GM23248 (cell line): ENCODE data around the gene HMOX1. TPM values are rescaled to one million over a fixed set of nuclear protein-coding genes. Genes with fewer than 3 reads are reported as not detected.
A peak's percentile ranks its signal among the peaks of the same experiment; 100 is the strongest.

Experiments
- DNase-seq: peaks from one replicate; pipeline ENCODE4 v3.0.0-alpha.2; 2015
- H2AFZ ChIP-seq: fragments of 200-600 bp; sonication (generic); 2 replicates; pipeline ENCODE4 v1.6.1; 2016; ENCODE audit warnings: antibody characterized with exemption
- H3F3A ChIP-seq: fragments of 200-600 bp; sonication (generic); 2 replicates; pipeline ENCODE4 v1.6.1; 2016; ENCODE audit warnings: mild to moderate bottlenecking, antibody characterized with exemption, mixed run types; ENCODE audit not compliant: insufficient read depth
- H3K27ac ChIP-seq: fragments of 200-600 bp; sonication (generic); 2 replicates; pipeline ENCODE4 v1.5.1; 2016; ENCODE audit warnings: mild to moderate bottlenecking
- H3K27me3 ChIP-seq: fragments of 200-600 bp; sonication (generic); replicated peaks from 2 replicates; pipeline ENCODE4 v1.6.1; 2016; ENCODE audit warnings: mild to moderate bottlenecking; ENCODE audit not compliant: insufficient read depth
- H3K36me3 ChIP-seq: fragments of 200-600 bp; sonication (generic); 2 replicates; pipeline ENCODE4 v1.6.1; 2016; ENCODE audit warnings: low read depth, mild to moderate bottlenecking
- H3K4me1 ChIP-seq: fragments of 200-600 bp; sonication (generic); 2 replicates; pipeline ENCODE4 v1.6.1; 2016; ENCODE audit warnings: mild to moderate bottlenecking; ENCODE audit not compliant: insufficient read depth
- H3K4me2 ChIP-seq: fragments of 200-600 bp; sonication (generic); one replicate; pipeline ENCODE4 v1.6.1; 2016; ENCODE audit warnings: mild to moderate bottlenecking; ENCODE audit not compliant: unreplicated experiment
- H3K4me3 ChIP-seq: fragments of 200-600 bp; sonication (generic); 2 replicates; pipeline ENCODE4 v1.5.1; 2016; ENCODE audit warnings: mild to moderate bottlenecking
- H3K79me2 ChIP-seq: fragments of 200-600 bp; sonication (generic); 2 replicates; pipeline ENCODE4 v1.6.1; 2016; ENCODE audit warnings: mild to moderate bottlenecking; ENCODE audit not compliant: insufficient read depth
- H3K9ac ChIP-seq: fragments of 200-600 bp; sonication (generic); 2 replicates; pipeline ENCODE4 v1.6.1; 2016; ENCODE audit warnings: mild to moderate bottlenecking
- H3K9me2 ChIP-seq: fragments of 200-600 bp; sonication (generic); 2 replicates; pipeline ENCODE4 v1.6.1; 2016; ENCODE audit warnings: mixed run types, mild to moderate bottlenecking, moderate library complexity; ENCODE audit not compliant: insufficient read depth
- H3K9me3 ChIP-seq: fragments of 200-600 bp; sonication (generic); one replicate; pipeline ENCODE4 v1.6.1; 2017; ENCODE audit warnings: low read depth
- H4K20me1 ChIP-seq: fragments of 200-600 bp; sonication (generic); 2 replicates; pipeline ENCODE4 v1.6.0; 2016; ENCODE audit not compliant: insufficient read depth
- EZH2 ChIP-seq: fragments of 200-600 bp; sonication (generic); IDR thresholded peaks from 2 replicates; pipeline ENCODE4 v1.6.1; 2018; ENCODE audit warnings: antibody characterized with exemption, mild to moderate bottlenecking; ENCODE audit not compliant: insufficient read depth, poor library complexity, severe bottlenecking
- EZH2phosphoT487 ChIP-seq: fragments of 200-600 bp; sonication (generic); IDR thresholded peaks from 2 replicates; pipeline ENCODE4 v1.6.1; 2018; ENCODE audit warnings: antibody characterized with exemption, moderate library complexity, mild to moderate bottlenecking, low read depth; ENCODE audit not compliant: insufficient read depth
- WGBS, 2 experiments: methylation state at CpG; one replicate each; pipeline ENCODE4 v1.1.6; 2015 to 2017; ENCODE audit warnings: low lambda C conversion rate in 2 of 2, low coverage in 1 of 2; ENCODE audit errors: missing lambda C conversion rate in 2 of 2; 5-methylcytosine and 5-hydroxymethylcytosine counted together
- in situ Hi-C: fragments of 300-500 bp; cut with MboI; formaldehyde crosslinking; loops from 2 replicates; pipeline ENCODE4 v1.15.0; 2020
- polyA plus RNA-seq: library from polyadenylated mRNA; unstranded; fragments of >200 nt; fragmentation: Nextera tagmentation; extraction: Ambion mirVana; gene quantifications from 2 replicates; pipeline ENCODE4 v1.2.1, GENCODE V29; 2016
- total RNA-seq: library from RNA; depleted of rRNA; stranded (reverse); fragments of >200 nt; shearing (Covaris generic); gene quantifications from 2 replicates; pipeline ENCODE4 v1.2.3, GENCODE V29; 2014

HMOX1 gene
- total and polyA plus RNA-seq, 2 experiments from 2014 or later: 44.3 to 82.9 TPM

DNA sequence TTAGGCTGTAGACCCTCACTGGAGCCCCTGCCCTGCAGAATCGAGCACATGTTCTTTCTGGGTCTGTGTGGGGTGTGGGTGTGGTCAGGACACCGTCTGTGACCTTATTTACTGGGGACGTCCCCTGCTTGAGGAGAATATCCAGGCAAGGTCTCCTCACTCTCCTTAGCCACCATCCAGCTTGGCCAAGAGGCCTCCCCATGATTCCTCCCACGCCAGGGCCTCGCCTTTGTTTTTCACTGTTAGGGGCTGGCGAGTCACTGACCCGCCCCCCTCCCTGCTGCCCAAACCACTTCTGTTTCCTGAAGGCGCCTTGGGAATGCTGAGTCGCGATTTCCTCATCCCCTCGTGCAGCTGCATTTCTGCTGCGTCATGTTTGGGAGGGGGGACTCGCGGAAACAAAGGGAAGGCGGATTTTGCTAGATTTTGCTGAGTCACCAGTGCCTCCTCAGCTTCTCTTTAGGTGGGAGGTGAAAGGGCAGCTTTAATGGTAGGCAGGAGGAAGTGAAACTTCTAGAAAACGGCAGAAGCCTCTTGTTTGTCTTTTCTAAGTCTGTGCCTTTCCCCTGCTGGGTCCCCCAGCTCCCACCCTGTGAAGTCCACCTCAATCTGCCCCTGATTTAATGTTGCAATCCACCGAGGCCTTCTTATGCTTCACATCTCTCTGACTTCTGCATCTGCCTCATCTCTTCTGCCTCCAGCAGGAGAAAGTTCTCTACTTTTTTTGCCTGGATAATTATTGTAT, 4.0 kb upstream of the HMOX1 start:
- no peak for TF ChIP-seq EZH2
- no peak for TF ChIP-seq EZH2phosphoT487
- DNase-seq: peak; percentile 99
- no peaks in the 10 kb centered on the region for H4K20me1 ChIP-seq
- peak overlapping the region; percentile 90 for H3K27ac ChIP-seq
- H3K4me3 ChIP-seq: peak overlapping the region; percentile 40; the same call in 1 of the 2 replicates
- peak overlapping the region; percentile 78 for H3K9ac ChIP-seq
- H3K9me3 ChIP-seq: no peaks in the 10 kb centered on the region
- H2AFZ ChIP-seq: peak overlapping the region; percentile 77
- peaks cover 16% of the 10 kb centered on the region for H3K79me2 ChIP-seq
- H3K9me2 ChIP-seq: no peaks in the 10 kb centered on the region
- WGBS, 2 experiments: 2 to 3% methylated on average over 17 of the region's 17 CpGs
- in situ Hi-C loops: no loop called here
- no peaks in the 10 kb centered on the region for H3K27me3 ChIP-seq
- peak overlapping the region; percentile 70 for H3K4me2 ChIP-seq
- H3F3A ChIP-seq: peaks cover 56% of the 10 kb centered on the region
- H3K36me3 ChIP-seq: no peaks in the 10 kb centered on the region
- peaks cover 43% of the 10 kb centered on the region for H3K4me1 ChIP-seq

DNA sequence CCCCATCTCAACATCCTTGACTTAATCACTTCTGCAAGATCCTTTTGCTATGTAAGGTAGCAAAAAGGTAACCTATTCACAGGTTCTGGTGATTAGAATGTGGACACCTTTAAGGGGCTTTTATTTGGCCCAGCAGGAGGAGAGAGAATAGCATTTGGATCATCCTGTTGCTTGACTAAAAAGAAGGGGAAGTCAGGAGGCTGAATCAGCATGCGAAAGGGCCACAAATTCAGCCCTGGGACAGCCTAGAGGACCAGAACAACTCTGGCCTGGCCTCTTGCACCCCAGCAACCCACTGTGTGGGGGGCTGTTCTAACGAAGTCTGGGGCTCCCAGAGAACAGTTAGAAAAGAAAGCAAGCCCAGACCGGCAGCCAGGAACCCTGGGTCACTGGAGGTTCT, 3.2 kb upstream of the HMOX1 start:
- Histone ChIP-seq H3K36me3 (no peaks in the 10 kb centered on the region), H3K9me2 (no peaks in the 10 kb centered on the region), H3K9ac (peak overlapping the region; percentile 78), H3K4me3 (no peak overlapping the region), H4K20me1 (no peaks in the 10 kb centered on the region), H3F3A (peaks cover 55% of the 10 kb centered on the region), H3K27me3 (no peaks in the 10 kb centered on the region), H3K9me3 (no peaks in the 10 kb centered on the region), H2AFZ (peak overlapping the region; percentile 77; the same call in 1 of the 2 replicates), H3K4me1 (peaks cover 41% of the 10 kb centered on the region), H3K79me2 (peaks cover 25% of the 10 kb centered on the region), H3K27ac (peak overlapping the region; percentile 90), H3K4me2 (peak overlapping the region; percentile 70)
- DNase-seq: no peak
- TF ChIP-seq EZH2 (no peak), EZH2phosphoT487 (no peak)
- in situ Hi-C loops: no loop called here
- WGBS, 2 experiments: 98 to 100% methylated on average over 3 of the region's 3 CpGs

DNA sequence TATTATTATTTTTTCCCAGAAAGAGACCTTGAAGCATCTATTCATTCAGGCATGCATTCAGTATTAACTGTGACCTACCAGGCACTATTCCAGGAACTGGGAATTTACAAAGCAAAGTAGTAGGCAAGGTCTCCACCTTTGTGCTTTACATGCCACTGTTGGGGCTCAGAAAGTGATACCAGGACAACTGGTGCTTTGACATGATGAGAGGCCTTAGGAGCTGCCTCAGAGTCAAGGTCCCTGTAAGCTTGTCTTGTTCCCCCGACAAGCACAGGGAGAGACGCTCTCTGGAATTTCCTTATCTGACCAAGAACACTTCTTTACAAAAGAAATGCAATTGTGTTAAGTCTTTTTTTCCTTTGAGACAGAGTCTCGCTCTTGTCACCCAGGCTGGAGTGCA, 2.3 kb upstream of the HMOX1 start:
- H3F3A ChIP-seq: peaks cover 64% of the 10 kb centered on the region
- no peaks in the 10 kb centered on the region for H3K27me3 ChIP-seq
- H3K9ac ChIP-seq: no peak overlapping the region
- in situ Hi-C loops: no loop called here
- no peaks in the 10 kb centered on the region for H4K20me1 ChIP-seq
- H3K4me1 ChIP-seq: peaks cover 46% of the 10 kb centered on the region
- no peak overlapping the region for H3K4me2 ChIP-seq
- TF ChIP-seq EZH2 (no peak), EZH2phosphoT487 (no peak)
- H3K79me2 ChIP-seq: peaks cover 33% of the 10 kb centered on the region
- no peak overlapping the region for H3K4me3 ChIP-seq
- WGBS, 2 experiments: 96 to 98% methylated on average over 3 of the region's 3 CpGs
- no peak for DNase-seq
- no peaks in the 10 kb centered on the region for H3K9me3 ChIP-seq
- H3K36me3 ChIP-seq: peaks cover 5% of the 10 kb centered on the region; the same call in 1 of the 2 replicates
- no peaks in the 10 kb centered on the region for H3K9me2 ChIP-seq
- no peak overlapping the region for H2AFZ ChIP-seq
- no peak overlapping the region for H3K27ac ChIP-seq

DNA sequence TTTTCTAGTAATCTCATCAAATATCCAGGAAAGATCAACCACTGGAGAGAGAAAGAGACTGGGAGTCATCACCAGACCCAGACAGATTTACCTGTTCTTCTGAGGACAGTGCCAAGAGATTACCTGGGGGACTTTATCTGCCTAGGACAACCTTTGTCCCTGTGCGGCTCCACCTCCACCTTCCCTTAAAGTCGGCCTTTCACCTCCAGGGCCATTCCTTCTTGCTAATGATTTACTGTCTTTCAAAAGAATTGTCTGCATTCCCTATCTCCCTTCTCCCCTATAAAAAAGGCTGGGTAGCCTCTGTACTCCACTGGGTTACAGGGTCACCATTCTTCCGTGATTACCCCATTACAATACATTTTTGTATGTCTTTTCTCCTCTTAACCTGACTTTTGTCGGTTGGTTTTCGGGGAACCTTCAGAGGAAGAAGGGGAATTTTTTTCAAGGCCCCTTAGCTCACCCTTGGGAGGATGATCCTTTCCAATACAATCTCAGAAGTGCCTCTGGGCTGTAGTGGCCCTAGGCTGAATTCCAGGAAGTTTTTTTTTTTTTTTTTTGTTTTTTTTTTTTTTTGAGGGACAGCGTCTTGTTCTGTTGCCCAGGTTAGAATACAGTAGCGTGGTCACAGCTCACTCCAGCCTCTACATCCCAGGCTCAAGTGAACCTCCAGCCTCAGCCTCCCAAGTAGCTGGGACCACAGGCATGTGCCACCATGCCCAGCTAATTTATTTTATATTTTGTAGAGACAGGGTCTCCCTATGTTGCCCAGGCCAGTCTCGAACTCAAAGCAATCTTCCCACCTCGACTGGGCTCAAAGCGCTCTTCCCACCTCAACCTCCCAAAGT, 1.5 kb upstream of the HMOX1 start:
- no peaks in the 10 kb centered on the region for H3K27me3 ChIP-seq
- DNase-seq: no peak
- 96 to 97% methylated on average over 10 of the region's 10 CpGs for WGBS, 2 experiments
- H3K27ac ChIP-seq: 0 out of 2 replicates have a peak overlapping the region, but pooled peaks have one; percentile 75
- peaks cover 13% of the 10 kb centered on the region; the same call in 1 of the 2 replicates for H3K36me3 ChIP-seq
- peaks cover 70% of the 10 kb centered on the region for H3F3A ChIP-seq
- in situ Hi-C loops: no loop called here
- peaks cover 46% of the 10 kb centered on the region for H3K4me1 ChIP-seq
- H3K9ac ChIP-seq: no peak overlapping the region
- H2AFZ ChIP-seq: no peak overlapping the region
- H3K4me3 ChIP-seq: no peak overlapping the region
- H3K9me2 ChIP-seq: no peaks in the 10 kb centered on the region
- H4K20me1 ChIP-seq: no peaks in the 10 kb centered on the region
- TF ChIP-seq EZH2phosphoT487: no peak
- TF ChIP-seq EZH2: no peak
- no peaks in the 10 kb centered on the region for H3K9me3 ChIP-seq
- H3K4me2 ChIP-seq: no peak overlapping the region
- peaks cover 40% of the 10 kb centered on the region for H3K79me2 ChIP-seq
